H1 (cell line): ENCODE results near the gene NAPG. TPM values are rescaled to one million over a fixed set of nuclear protein-coding genes. Genes with fewer than 3 reads are reported as not detected.
A peak's percentile ranks its signal among the peaks of the same experiment; 100 is the strongest.

ENCODE experiments used
- CTCF ChIA-PET: fragments of 300-600 bp; sonication (Branson Sonifier 250); formaldehyde crosslinking; loops from one replicate; lab custom pipeline; 2021; ENCODE audit not compliant: partially characterized antibody; lab: Charles Lee
- POLR2A ChIA-PET: fragments of 300-600 bp; sonication (Branson Sonifier 250); formaldehyde crosslinking; loops from one replicate; lab custom pipeline; 2021; ENCODE audit warnings: inconsistent platforms; ENCODE audit not compliant: partially characterized antibody; lab: Charles Lee
- DNase-seq, 2 experiments: peaks; one replicate each; pipeline versions ENCODE4 v3.0.0 to v3.0.0-alpha.2; 2010 to 2022; ENCODE audit warnings: low spot score in 2 of 2, low read depth in 1 of 2, mixed read lengths in 1 of 2
- FAIRE-seq: peaks from 2 replicates; lab custom pipeline; 2011; peaks lifted over from hg19 to GRCh38; lab: Jason Lieb, UNC
- H2AFZ ChIP-seq: 2 replicates; pipeline ENCODE4 v1.8.1; 2012; ENCODE audit warnings: low read length, inconsistent platforms
- H2AK5ac ChIP-seq: 2 replicates; pipeline ENCODE4 v1.6.1; 2013; ENCODE audit warnings: low read depth, low read length
- H2BK120ac ChIP-seq: replicated peaks from 2 replicates; pipeline ENCODE3; 2013; ENCODE audit warnings: low read depth, low read length, inconsistent platforms
- H2BK12ac ChIP-seq: 2 replicates; pipeline ENCODE4 v1.6.1; 2013; ENCODE audit warnings: low read depth, low read length
- H2BK15ac ChIP-seq: 2 replicates; pipeline ENCODE4 v1.6.1; 2013; ENCODE audit warnings: low read length
- H2BK20ac ChIP-seq: 2 replicates; pipeline ENCODE4 v1.6.1; 2013; ENCODE audit warnings: low read length
- H2BK5ac ChIP-seq: 2 replicates; pipeline ENCODE4 v1.6.1; 2013; ENCODE audit warnings: low read depth, low read length
- H3K14ac ChIP-seq: 2 replicates; pipeline ENCODE4 v1.6.1; 2013; ENCODE audit warnings: inconsistent platforms; ENCODE audit not compliant: insufficient read length
- H3K18ac ChIP-seq: 2 replicates; pipeline ENCODE4 v1.6.1; 2013; ENCODE audit warnings: low read length; ENCODE audit errors: extremely low read depth
- H3K23ac ChIP-seq: 2 replicates; pipeline ENCODE4 v1.6.1; 2013; ENCODE audit warnings: inconsistent platforms; ENCODE audit not compliant: insufficient read length
- H3K23me2 ChIP-seq: 2 replicates; pipeline ENCODE4 v1.6.1; 2013; ENCODE audit warnings: low read depth, low read length
- H3K27ac ChIP-seq: 2 replicates; pipeline ENCODE4 v1.6.1; 2011; ENCODE audit warnings: low read depth, low read length, inconsistent platforms
- H3K27me3 ChIP-seq, 4 experiments: replicated peaks in 1 of 4; 1 replicate in 1 of 4; 2 replicates in 3 of 4; pipeline versions ENCODE4 v1.6.1 to v1.8.1; 2011 to 2013; ENCODE audit warnings: low read length in 3 of 4, mild to moderate bottlenecking in 3 of 4, inconsistent platforms in 2 of 4, mixed read lengths in 2 of 4, moderate library complexity in 1 of 4; ENCODE audit not compliant: control insufficient read depth in 3 of 4, insufficient read depth in 3 of 4; ENCODE audit errors: extremely low read depth in 1 of 4
- H3K36me3 ChIP-seq, 4 experiments: 2 replicates each; pipeline versions ENCODE4 v1.6.1 to v1.8.1; 2011 to 2013; ENCODE audit warnings: mild to moderate bottlenecking in 4 of 4, low read length in 3 of 4, moderate library complexity in 2 of 4, control low read depth in 1 of 4, inconsistent platforms in 1 of 4; ENCODE audit not compliant: insufficient read depth in 4 of 4, control insufficient read depth in 2 of 4
- H3K4ac ChIP-seq: replicated peaks from 2 replicates; pipeline ENCODE3; 2013; ENCODE audit warnings: low read length, low read depth, mixed read lengths, inconsistent platforms; ENCODE audit not compliant: insufficient read length
- H3K4me1 ChIP-seq, 4 experiments: replicated peaks in 1 of 4; 1 replicate in 1 of 4; 2 replicates in 3 of 4; pipeline versions ENCODE4 v1.6.1 to v1.8.1; 2011 to 2013; ENCODE audit warnings: low read length in 3 of 4, inconsistent platforms in 2 of 4, mixed read lengths in 1 of 4; ENCODE audit not compliant: insufficient read depth in 4 of 4, control insufficient read depth in 3 of 4
- H3K4me2 ChIP-seq, 2 experiments: 2 replicates each; pipeline versions ENCODE4 v1.6.1 to v1.8.1; 2011 to 2013; ENCODE audit warnings: low read depth in 2 of 2, low read length in 2 of 2, control low read depth in 1 of 2, inconsistent platforms in 1 of 2, mild to moderate bottlenecking in 1 of 2; ENCODE audit not compliant: insufficient read depth in 1 of 2
- H3K4me3 ChIP-seq, 4 experiments: fragments of 200-600, 300-600 bp in 1 of 4; sonication (generic), shearing (Covaris generic), sonication (Bioruptor Twin) in 1 of 4; 2 replicates each; pipeline versions ENCODE4 v1.5.1 to v1.8.1; 2011 to 2016; ENCODE audit warnings: low read length in 4 of 4, low read depth in 3 of 4, control low read depth in 2 of 4, inconsistent platforms in 2 of 4, mild to moderate bottlenecking in 2 of 4, mixed read lengths in 1 of 4, moderate library complexity in 1 of 4; ENCODE audit not compliant: insufficient read depth in 2 of 4; ENCODE audit errors: extremely low read depth in 1 of 4
- H3K56ac ChIP-seq: replicated peaks from 2 replicates; pipeline ENCODE3; 2013; ENCODE audit warnings: low read depth, mild to moderate bottlenecking, mixed read lengths, low read length, inconsistent platforms; ENCODE audit not compliant: insufficient read length
- H3K79me1 ChIP-seq: 2 replicates; pipeline ENCODE4 v1.6.1; 2013; ENCODE audit warnings: low read depth, low read length, control low read depth
- H3K79me2 ChIP-seq, 2 experiments: 2 replicates each; pipeline versions ENCODE4 v1.6.1 to v1.8.1; 2012 to 2013; ENCODE audit warnings: low read length in 2 of 2, mild to moderate bottlenecking in 2 of 2, inconsistent platforms in 1 of 2; ENCODE audit not compliant: insufficient read depth in 2 of 2, control insufficient read depth in 1 of 2
- H3K9ac ChIP-seq, 4 experiments: replicated peaks in 1 of 4; 1 replicate in 1 of 4; 2 replicates in 3 of 4; pipeline versions ENCODE4 v1.6.1 to v1.8.1; 2011 to 2013; ENCODE audit warnings: low read depth in 3 of 4, low read length in 3 of 4, control low read depth in 2 of 4, mild to moderate bottlenecking in 2 of 4, moderate library complexity in 2 of 4, inconsistent platforms in 1 of 4; ENCODE audit errors: extremely low read depth in 1 of 4
- H3K9me3 ChIP-seq, 2 experiments: 2 replicates each; pipeline versions ENCODE4 v1.6.1 to v1.8.1; 2012 to 2013; ENCODE audit warnings: mild to moderate bottlenecking in 2 of 2, moderate library complexity in 2 of 2, control low read depth in 1 of 2, inconsistent platforms in 1 of 2, low read depth in 1 of 2, low read length in 1 of 2, mixed read lengths in 1 of 2; ENCODE audit not compliant: insufficient read depth in 2 of 2
- H4K20me1 ChIP-seq, 2 experiments: replicated peaks in 1 of 2; 2 replicates each; pipeline versions ENCODE3 to v1.8.1; 2011 to 2013; ENCODE audit warnings: inconsistent platforms in 2 of 2, low read length in 2 of 2, mild to moderate bottlenecking in 1 of 2; ENCODE audit not compliant: insufficient read depth in 2 of 2, control insufficient read depth in 1 of 2
- H4K5ac ChIP-seq: 2 replicates; pipeline ENCODE4 v1.6.1; 2013; ENCODE audit warnings: low read length, low read depth, mixed read lengths, inconsistent platforms; ENCODE audit not compliant: insufficient read length
- H4K8ac ChIP-seq: 2 replicates; pipeline ENCODE4 v1.8.0; 2013; ENCODE audit warnings: mild to moderate bottlenecking, moderate library complexity, low read length, inconsistent platforms; ENCODE audit not compliant: insufficient read depth; ENCODE audit errors: extremely low read depth
- H4K91ac ChIP-seq: replicated peaks from 2 replicates; pipeline ENCODE3; 2013; ENCODE audit warnings: low read length, mixed read lengths, inconsistent platforms; ENCODE audit not compliant: insufficient read length
- CTCF ChIP-seq, 3 experiments: IDR thresholded peaks; 1 replicate in 2 of 3; 2 replicates in 1 of 3; pipeline versions ENCODE4 v1.5.1 to v1.6.1; 2011; ENCODE audit warnings: low read length in 3 of 3, mild to moderate bottlenecking in 3 of 3, inconsistent platforms in 2 of 3, low read depth in 1 of 3, moderate library complexity in 1 of 3; ENCODE audit not compliant: insufficient read depth in 1 of 3; ENCODE audit errors: control extremely low read depth in 1 of 3
- GABPA ChIP-seq: IDR thresholded peaks from 2 replicates; pipeline ENCODE4 v1.6.1; 2011; ENCODE audit warnings: mild to moderate bottlenecking, low read length, moderate library complexity, borderline replicate concordance; ENCODE audit not compliant: insufficient read depth
- JUND ChIP-seq: IDR thresholded peaks from 2 replicates; pipeline ENCODE4 v1.6.1; 2011; ENCODE audit warnings: mild to moderate bottlenecking, improper control_type of control experiment, low read length
- POLR2AphosphoS5 ChIP-seq: IDR thresholded peaks from 2 replicates; pipeline ENCODE4 v1.6.1; 2011; ENCODE audit warnings: low read depth, low read length
- RAD21 ChIP-seq, 2 experiments: IDR thresholded peaks in 1 of 2; conservative IDR thresholded peaks in 1 of 2; 2 replicates each; pipeline ENCODE4 v1.6.1; 2011; ENCODE audit warnings: low read depth in 2 of 2, low read length in 2 of 2, improper control_type of control experiment in 1 of 2, inconsistent platforms in 1 of 2, mild to moderate bottlenecking in 1 of 2, moderate library complexity in 1 of 2
- RNF2 ChIP-seq: fragments of 200-900, 300-1000 bp; sonication (generic); IDR thresholded peaks from 2 replicates; pipeline ENCODE4 v1.7.1; 2016; ENCODE audit warnings: borderline replicate concordance, low read depth, mild to moderate bottlenecking, antibody characterized with exemption, low read length; ENCODE audit not compliant: poor library complexity, severe bottlenecking; ENCODE audit errors: missing control alignments
- TEAD4 ChIP-seq: IDR thresholded peaks from 2 replicates; pipeline ENCODE4 v1.6.1; 2012; ENCODE audit warnings: low read depth, low read length, inconsistent platforms, mixed read lengths
- WGBS, 2 experiments: shearing (Covaris generic) in 1 of 2; methylation state at CpG; one replicate each; pipeline versions ENCODE4 v1.1.6 to v1.1.7; 2013 to 2015; ENCODE audit warnings: low lambda C conversion rate in 2 of 2, mixed read lengths in 2 of 2, inconsistent platforms in 1 of 2, low coverage in 1 of 2, missing lambda C conversion rate in 1 of 2; ENCODE audit not compliant: insufficient replicate concordance in 2 of 2, insufficient coverage in 1 of 2, insufficient read length in 1 of 2; ENCODE audit errors: extremely low coverage in 1 of 2, missing lambda C conversion rate in 1 of 2; 5-methylcytosine and 5-hydroxymethylcytosine counted together
- polyA plus RNA-seq, 7 experiments: library from polyadenylated mRNA; depleted of rRNA in 3 of 7; stranded (reverse) in 5 of 7; unstranded in 2 of 7; fragments of >200 nt in 5 of 7; fragments of 200-250 nt in 2 of 7; gene quantifications; 1 replicate in 5 of 7; 2 replicates in 1 of 7; 4 replicates in 1 of 7; pipeline versions ENCODE4 v1.2.1 to v1.2.3, GENCODE V29; 2011 to 2013; ENCODE audit warnings: missing spikeins in 2 of 7, mixed read lengths in 2 of 7
- total RNA-seq: library from RNA; stranded (reverse); fragmentation: NEBNext Ultra II Directional; extraction: Animal tissue kit (Norgen Biotek cat#: 25700); gene quantifications from 2 replicates; pipeline ENCODE4 v1.2.1, GENCODE V29; 2021

The NAPG gene
- total and polyA plus RNA-seq, 2 of the 8 experiments (the other 6 are each of a cell fraction or from before 2014, with no cell fraction given) = 8.0 to 23.5 TPM

GRCh38 chr18:10560452-10561045, 34.7 kb downstream of the NAPG start:
- H2AK5ac ChIP-seq = no peak overlapping the region
- no peak overlapping the region for H3K9ac ChIP-seq
- no peak overlapping the region for H2BK15ac ChIP-seq
- peak overlapping the region; percentile 51; the same call in 1 of the 2 replicates for H2AFZ ChIP-seq
- DNase-seq (peak; percentile 49 to 91), FAIRE-seq (peak; percentile 45)
- peaks cover 3% of the 10 kb centered on the region in 2 experiments; a peak in 2 of 4 replicates for H3K9me3 ChIP-seq
- no peaks in the 10 kb centered on the region for H3K23me2 ChIP-seq
- H3K27ac ChIP-seq = no peak overlapping the region
- no peaks in the 10 kb centered on the region for H3K27me3 ChIP-seq
- H3K18ac ChIP-seq = no peak overlapping the region
- H2BK12ac ChIP-seq = no peak overlapping the region
- peaks cover 0 to 6% (median 3%) of the 10 kb centered on the region in 4 experiments; a peak in 3 of 7 replicates for H3K4me1 ChIP-seq
- ChIA-PET POLR2A (interaction anchor here (0.5 to 1.5 kb wide), 3 partner anchors 11 to 981 kb away, joined by 3 to 4 read pairs (median 4); partner anchors contain the start of gene NAPG), CTCF (interaction anchor here (0.6 to 3.7 kb wide), 31 partner anchors 9 to 1142 kb away, joined by 3 to 26 read pairs (median 4); no protein-coding TSS in a partner anchor)
- H3K14ac ChIP-seq = no peak overlapping the region
- no peak overlapping the region for H3K23ac ChIP-seq
- no peak overlapping the region for H3K4ac ChIP-seq
- H2BK120ac ChIP-seq = no peak overlapping the region
- H3K4me3 ChIP-seq = 0 out of 8 replicates have a peak overlapping the region, but pooled peaks of 1 of the 4 experiments have one; percentile 26
- no peak overlapping the region for H4K8ac ChIP-seq
- no peaks in the 10 kb centered on the region; the same call in 1 of the 2 replicates for H3K79me1 ChIP-seq
- H2BK20ac ChIP-seq = no peak overlapping the region
- peaks cover 1 to 20% (median 7%) of the 10 kb centered on the region in 4 experiments; a peak in 7 of 8 replicates for H3K36me3 ChIP-seq
- H2BK5ac ChIP-seq = no peak overlapping the region
- peaks cover 0 to 2% of the 10 kb centered on the region in 2 experiments for H4K20me1 ChIP-seq
- H4K91ac ChIP-seq = no peak overlapping the region
- H4K5ac ChIP-seq = no peak overlapping the region
- no peaks in the 10 kb centered on the region for H3K79me2 ChIP-seq
- WGBS, 2 experiments = 45% methylated on average over 17 of the region's 17 CpGs; no CpG with 5 or more reads in 1 of the 2 experiments
- no peak overlapping the region for H3K56ac ChIP-seq
- peak overlapping the region; percentile 8 to 56; a peak in 3 of 4 replicates for H3K4me2 ChIP-seq
- TF ChIP-seq GABPA (0 out of 2 replicates have a peak, but pooled peaks have one; percentile 28), TEAD4 (peak; percentile 67), JUND (no peak), POLR2AphosphoS5 (no peak), RNF2 (no peak), CTCF (IDR thresholded peaks at IDR 0.05; ENCODE audit: control extremely low read depth in 1 of 3, insufficient read depth in 1 of 3, low read depth in 1 of 3, low read length in 3 of 3) (peak; percentile 16 to 79 (median 70)), RAD21 (IDR thresholded peaks at IDR 0.05 in 1 of 2, conservative IDR thresholded peaks at IDR 0.05 in 1 of 2; ENCODE audit: low read depth in 2 of 2, low read length in 2 of 2) (peak; percentile 78 to 83)
